K562 (cell line): ENCODE data around the gene HTRA3. TPM values are rescaled to one million over a fixed set of nuclear protein-coding genes. Genes with fewer than 3 reads are reported as not detected.

ENCODE experiments used
- ATAC-seq: fragments of 200-7000 bp; cut with Tn5 transposase; 3 replicates; pipeline ENCODE4 v1.9.1; 2020; ENCODE audit warnings: moderate library complexity
- BruUV-seq: library from RNA; stranded (reverse); fragments of 400-500 nt; replicated peaks from 2 replicates; lab custom pipeline; 2021; lab: Mats Ljungman, UMichigan
- CTCF ChIA-PET: fragments of 300-600 bp; formaldehyde crosslinking; extraction: SDS; loops from one replicate; lab custom pipeline; 2021; ENCODE audit warnings: low intra/inter-chr PET ratio; lab: Yijun Ruan, JAX
- POLR2A ChIA-PET: fragments of 300-600, 350-650 bp; sonication (Branson Sonifier 250); formaldehyde crosslinking; extraction: SDS; loops from one replicate; lab custom pipeline; 2021; ENCODE audit warnings: antibody characterized with exemption, inconsistent platforms; lab: Yijun Ruan, JAX
- DNase-seq, 4 experiments: peaks; one replicate each; pipeline versions ENCODE4 v3.0.0 to v3.0.0-alpha.2; 2011 to 2018; ENCODE audit warnings: low spot score in 3 of 4, mixed read lengths in 3 of 4; ENCODE audit errors: extremely low read depth in 1 of 4
- FAIRE-seq: peaks from 2 replicates; lab custom pipeline; 2011; peaks lifted over from hg19 to GRCh38; lab: Jason Lieb, UNC
- H2AFZ ChIP-seq: 2 replicates; pipeline ENCODE4 v1.6.0; 2011; ENCODE audit warnings: low read depth, low read length, control low read depth, inconsistent platforms
- H3K27ac ChIP-seq: fragments of 200-600 bp; 3 replicates; pipeline ENCODE4 v1.8.0; 2011; ENCODE audit warnings: low read depth, mild to moderate bottlenecking, control low read depth, inconsistent platforms, low read length, moderate library complexity, mixed read lengths; ENCODE audit errors: extremely low read depth
- H3K27me3 ChIP-seq, 2 experiments: fragments of 300-600 bp in 1 of 2; 2 replicates in 1 of 2; 3 replicates in 1 of 2; pipeline versions ENCODE4 v1.6.0 to v1.8.0; 2011; ENCODE audit warnings: inconsistent platforms in 2 of 2, low read length in 2 of 2, mild to moderate bottlenecking in 1 of 2, mixed read lengths in 1 of 2, moderate library complexity in 1 of 2; ENCODE audit not compliant: control insufficient read depth in 2 of 2, insufficient read depth in 2 of 2
- H3K36me3 ChIP-seq: fragments of 300-600 bp; 3 replicates; pipeline ENCODE4 v1.8.0; 2011; ENCODE audit warnings: mild to moderate bottlenecking, low read length, inconsistent platforms; ENCODE audit not compliant: control insufficient read depth, insufficient read depth
- H3K4me1 ChIP-seq, 2 experiments: fragments of 200-600 bp in 1 of 2; replicated peaks in 1 of 2; 2 replicates in 1 of 2; 3 replicates in 1 of 2; pipeline versions ENCODE4 v1.5.1 to v1.8.0; 2011; ENCODE audit warnings: inconsistent platforms in 2 of 2, low read length in 2 of 2, mild to moderate bottlenecking in 1 of 2, mixed read lengths in 1 of 2, moderate library complexity in 1 of 2; ENCODE audit not compliant: control insufficient read depth in 2 of 2, insufficient read depth in 2 of 2
- H3K4me2 ChIP-seq: 2 replicates; pipeline ENCODE4 v1.6.1; 2011; ENCODE audit warnings: low read length, control low read depth, inconsistent platforms, mixed read lengths; ENCODE audit not compliant: insufficient read depth
- H3K4me3 ChIP-seq: fragments of 200-600 bp; sonication (generic), shearing (Covaris generic); 2 replicates; pipeline ENCODE4 v1.5.1; 2016; ENCODE audit warnings: control low read depth, inconsistent platforms
- H3K79me2 ChIP-seq: fragments of 200-600 bp; 3 replicates; pipeline ENCODE4 v1.8.0; 2011; ENCODE audit warnings: low read length, inconsistent platforms; ENCODE audit not compliant: control insufficient read depth, insufficient read depth
- H3K9ac ChIP-seq, 2 experiments: 2 replicates each; pipeline versions ENCODE4 v1.6.0 to v1.6.1; 2011; ENCODE audit warnings: low read depth in 2 of 2, low read length in 2 of 2, control low read depth in 1 of 2, inconsistent platforms in 1 of 2, mild to moderate bottlenecking in 1 of 2, mixed read lengths in 1 of 2; ENCODE audit not compliant: insufficient read depth in 1 of 2
- H3K9me1 ChIP-seq: one replicate; pipeline ENCODE4 v1.6.0; 2011; ENCODE audit warnings: inconsistent platforms, mild to moderate bottlenecking, low read length, moderate library complexity; ENCODE audit not compliant: control insufficient read depth, insufficient read depth
- H3K9me3 ChIP-seq: replicated peaks from 2 replicates; pipeline ENCODE4 v1.5.1; 2011; ENCODE audit warnings: low read depth, low read length, inconsistent platforms; ENCODE audit not compliant: control insufficient read depth, insufficient read depth
- H4K20me1 ChIP-seq: replicated peaks from 2 replicates; pipeline ENCODE4 v1.6.1; 2011; ENCODE audit warnings: low read length, inconsistent platforms, mixed read lengths; ENCODE audit not compliant: control insufficient read depth, insufficient read depth
- BHLHE40 ChIP-seq: IDR thresholded peaks from 2 replicates; pipeline ENCODE4 v1.6.1; 2011; ENCODE audit warnings: low read length, improper control_type of control experiment
- CEBPG ChIP-seq, 3 experiments: fragments of 200-800 bp in 1 of 3; sonication (Bioruptor generic) in 1 of 3; sonication (generic) in 1 of 3; formaldehyde crosslinking in 1 of 3; IDR thresholded peaks in 2 of 3; conservative IDR thresholded peaks in 1 of 3; 2 replicates each; pipeline versions ENCODE4 v1.6.1 to v1.8.0; 2016 to 2022; ENCODE audit warnings: missing compliant biosample characterization in 2 of 3, missing genetic modification characterization in 2 of 3, mild to moderate bottlenecking in 1 of 3, missing genetic modification reagents in 1 of 3
- HSF4 ChIP-seq: fragments of 250-450 bp; sonication (Bioruptor Pico); IDR thresholded peaks from 2 replicates; pipeline ENCODE4 v2.1.2; 2022; ENCODE audit warnings: mild to moderate bottlenecking, moderate library complexity, borderline replicate concordance
- NR2C1 ChIP-seq, 2 experiments: fragments of 450-650 bp; IDR thresholded peaks; 2 replicates each; pipeline ENCODE4 v1.6.1; 2017; ENCODE audit warnings: mild to moderate bottlenecking in 2 of 2, antibody characterized with exemption in 1 of 2, inconsistent platforms in 1 of 2, missing compliant biosample characterization in 1 of 2, missing genetic modification characterization in 1 of 2
- USF2 ChIP-seq: sonication (generic); formaldehyde crosslinking; IDR thresholded peaks from 2 replicates; pipeline ENCODE4 v1.5.0; 2020; ENCODE audit warnings: missing genetic modification reagents
- ZFP36 ChIP-seq: fragments of 150-350 bp; IDR thresholded peaks from 2 replicates; pipeline ENCODE4 v1.6.1; 2018; ENCODE audit warnings: low read length, low read depth; ENCODE audit not compliant: partially characterized antibody
- ZNF41 ChIP-seq: fragments of 250-450 bp; sonication (Bioruptor Pico); conservative IDR thresholded peaks from 2 replicates; pipeline ENCODE4 v1.4.0; 2020; ENCODE audit warnings: mild to moderate bottlenecking
- WGBS: fragments of 100-300 bp; shearing (Covaris generic); methylation state at CpG from one replicate; pipeline ENCODE4 v1.1.6; 2016; ENCODE audit warnings: low coverage, mixed read lengths; ENCODE audit not compliant: insufficient coverage; ENCODE audit errors: missing lambda C conversion rate; 5-methylcytosine and 5-hydroxymethylcytosine counted together
- in situ Hi-C: fragments of 300-500 bp; cut with MboI; formaldehyde crosslinking; loops from 4 replicates; pipeline ENCODE4 v1.15.0; 2018; ENCODE audit warnings: inconsistent platforms, mixed read lengths
- intact Hi-C: fragments of 100-400 bp; cut with micrococcal nuclease; formaldehyde crosslinking; loops from 2 replicates; pipeline ENCODE4 v1.14.2; 2022
- polyA plus RNA-seq, 8 experiments: library from polyadenylated mRNA; depleted of rRNA in 4 of 8; stranded (reverse) in 5 of 8; unstranded in 3 of 8; fragments of >200 nt; fragmentation: Nextera tagmentation in 2 of 8; fragmentation: Illumina TruSeq in 1 of 8; extraction: Ambion mirVana in 2 of 8; extraction: Trizol in 1 of 8; gene quantifications; 2 replicates each; pipeline versions ENCODE4 v1.2.1 to v1.2.3, GENCODE V29; 2011 to 2014; ENCODE audit warnings: inconsistent platforms in 1 of 8, missing spikeins in 1 of 8
- total RNA-seq, 7 experiments: library from RNA; depleted of rRNA in 6 of 7; stranded (reverse); fragments of >200 nt in 6 of 7; fragmentation: Illumina TruSeq in 2 of 7; extraction: Trizol in 2 of 7; gene quantifications; 2 replicates each; pipeline versions ENCODE4 v1.2.1 to v1.2.3, GENCODE V29; 2011 to 2021; ENCODE audit warnings: low replicate concordance in 1 of 7
- TF ChIP-seq, protein P1 (sequence below): fragments of 250-450 bp; sonication (Bioruptor Pico); IDR thresholded peaks from 2 replicates; pipeline ENCODE4 v1.8.0; 2021; ENCODE audit warnings: borderline replicate concordance, mild to moderate bottlenecking, moderate library complexity; ENCODE audit not compliant: poor library complexity, severe bottlenecking

HTRA3 gene
- total and polyA plus RNA-seq, 9 of the 15 experiments (the other 6 are each of a cell fraction or from before 2014, with no cell fraction given): 0.04 TPM; not detected in 8

DNA sequence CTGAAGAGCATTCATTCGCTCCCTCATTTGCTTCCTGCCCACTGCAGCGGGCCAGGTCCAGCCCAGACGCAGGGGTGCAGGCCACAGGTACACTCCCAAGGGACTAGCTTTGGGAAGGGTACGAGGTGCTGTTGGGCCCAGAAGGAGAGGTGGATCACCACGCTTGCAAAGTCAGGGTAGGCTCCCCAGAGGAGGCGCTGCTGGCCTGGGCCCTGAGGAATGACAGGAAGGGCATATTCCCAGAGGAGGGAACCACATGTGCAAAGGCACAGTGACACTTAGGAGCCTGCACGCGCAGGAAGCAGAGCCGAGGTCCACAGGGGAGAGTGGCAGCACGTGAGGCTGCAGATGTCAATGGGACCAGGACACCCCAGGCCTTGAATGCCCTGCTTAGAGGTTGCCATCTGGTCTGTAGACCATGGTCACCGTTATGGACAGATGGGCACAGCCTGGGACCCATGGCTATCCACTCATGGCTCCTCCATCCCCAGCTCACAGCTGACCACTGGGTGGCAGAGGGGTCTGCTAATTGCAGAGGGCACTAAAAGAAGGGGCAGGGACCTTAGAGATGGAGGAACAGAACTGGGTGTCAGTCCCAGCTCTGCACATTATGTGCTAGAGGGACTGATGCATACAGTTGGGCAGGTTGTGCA, 7.9 kb downstream of the HTRA3 start:
- CTCF ChIA-PET: no interaction called here
- Histone ChIP-seq H3K9ac (no peak overlapping the region), H3K4me2 (no peak overlapping the region), H3K36me3 (no peaks in the 10 kb centered on the region), H4K20me1 (no peaks in the 10 kb centered on the region), H3K4me3 (no peak overlapping the region), H3K27me3 (peaks cover 0 to 52% of the 10 kb centered on the region in 2 experiments), H3K9me1 (no peaks in the 10 kb centered on the region), H2AFZ (no peak overlapping the region), H3K79me2 (no peaks in the 10 kb centered on the region), H3K9me3 (no peaks in the 10 kb centered on the region), H3K27ac (no peak overlapping the region), H3K4me1 (peaks cover 0 to 31% of the 10 kb centered on the region in 2 experiments; a peak in 2 of 5 replicates)
- in situ Hi-C loops: no loop called here
- DNase-seq (no peak), FAIRE-seq (no peak), ATAC-seq (no peak)
- TF ChIP-seq ZNF41 (CRISPR knock-in tag) (no peak), ZFP36 (peak; percentile 50), BHLHE40 (0 out of 2 replicates have a peak, but pooled peaks have one; percentile 12), CEBPG (CRISPR knock-in tag; IDR thresholded peaks at IDR 0.05) (no peak), CEBPG (tag; conservative IDR thresholded peaks at IDR 0.05 in 1 of 2, IDR thresholded peaks at IDR 0.05 in 1 of 2) (no peak)
- intact Hi-C loops: no loop called here
- POLR2A ChIA-PET: no interaction called here
- WGBS: 31% methylated on average over 9 of the region's 11 CpGs
- no TSS peak for BruUV-seq

DNA sequence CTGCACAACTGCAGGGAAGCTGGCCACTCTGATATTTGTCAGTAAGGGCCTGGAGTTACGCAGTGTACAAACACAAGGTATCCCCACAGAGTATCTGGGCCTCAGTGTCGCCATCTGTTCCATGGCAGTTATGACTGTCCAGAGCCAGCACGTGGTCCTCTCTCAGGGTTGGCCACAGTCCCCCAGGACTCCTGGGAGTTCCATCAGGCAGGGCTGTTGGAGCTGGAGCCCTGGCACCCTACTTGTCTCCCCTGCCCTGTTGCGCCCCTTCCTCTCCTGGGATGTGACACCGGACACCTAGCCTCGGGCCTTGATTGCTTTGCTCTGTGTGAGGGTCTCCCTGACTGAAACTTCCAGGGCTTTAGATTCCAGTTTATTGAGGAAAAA, 8.4 kb downstream of the HTRA3 start:
- 27% methylated on average over 4 of the region's 6 CpGs for WGBS
- no peak overlapping the region for H3K27ac ChIP-seq
- ChIA-PET POLR2A (interaction anchor here (0.8 kb wide), 1 partner anchor 42 kb away, joined by 3 read pairs; no protein-coding TSS in a partner anchor), CTCF (no interaction called here)
- H3K27me3 ChIP-seq: peaks cover 0 to 55% of the 10 kb centered on the region in 2 experiments; a peak in 4 of 5 replicates
- in situ Hi-C loops: no loop called here
- DNase-seq (no peak), ATAC-seq (peak; percentile 23; the same call in 1 of the 3 replicates), FAIRE-seq (no peak)
- TF ChIP-seq HSF4: no peak
- TF ChIP-seq, protein P1, sequence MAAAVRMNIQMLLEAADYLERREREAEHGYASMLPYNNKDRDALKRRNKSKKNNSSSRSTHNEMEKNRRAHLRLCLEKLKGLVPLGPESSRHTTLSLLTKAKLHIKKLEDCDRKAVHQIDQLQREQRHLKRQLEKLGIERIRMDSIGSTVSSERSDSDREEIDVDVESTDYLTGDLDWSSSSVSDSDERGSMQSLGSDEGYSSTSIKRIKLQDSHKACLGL: no peak
- TF ChIP-seq NR2C1 (IDR thresholded peaks at IDR 0.05): no peak
- TF ChIP-seq NR2C1 (tag; IDR thresholded peaks at IDR 0.05): no peak
- TF ChIP-seq USF2: 0 out of 2 replicates have a peak, but pooled peaks have one; percentile 10
- no peaks in the 10 kb centered on the region for H3K36me3 ChIP-seq
- no peak overlapping the region for H2AFZ ChIP-seq
- H3K4me2 ChIP-seq: no peak overlapping the region
- intact Hi-C loops: no loop called here
- no peak overlapping the region for H3K9ac ChIP-seq
- no peak overlapping the region for H3K4me3 ChIP-seq
- H3K9me3 ChIP-seq: no peaks in the 10 kb centered on the region
- no peaks in the 10 kb centered on the region for H4K20me1 ChIP-seq
- H3K4me1 ChIP-seq: peaks cover 0 to 27% of the 10 kb centered on the region in 2 experiments; a peak in 2 of 5 replicates
- no peaks in the 10 kb centered on the region for H3K9me1 ChIP-seq
- BruUV-seq: no TSS peak
- H3K79me2 ChIP-seq: no peaks in the 10 kb centered on the region
